Chondrocyte (in vitro differentiated cells): ENCODE data around the gene LOX. TPM values are rescaled to one million over a fixed set of nuclear protein-coding genes. Genes with fewer than 3 reads are reported as not detected.

ENCODE experiments used
- DNase-seq: peaks from one replicate; pipeline ENCODE4 v3.0.0; 2021; ENCODE audit warnings: mixed read lengths, low spot score
- H3K27ac Mint-ChIP-seq: one replicate; pipeline ENCODE4 v1.8.0; 2021; ENCODE audit warnings: mild to moderate bottlenecking, moderate library complexity, mixed read lengths; ENCODE audit not compliant: unreplicated experiment
- H3K27me3 Mint-ChIP-seq: 2 replicates; pipeline ENCODE4 v1.8.0; 2021; ENCODE audit warnings: low read depth, mixed read lengths
- H3K36me3 Mint-ChIP-seq: 2 replicates; pipeline ENCODE4 v1.8.0; 2021; ENCODE audit warnings: low read depth, mixed read lengths
- H3K4me1 Mint-ChIP-seq: 2 replicates; pipeline ENCODE4 v1.8.0; 2021; ENCODE audit warnings: low read depth, mild to moderate bottlenecking, mixed read lengths
- H3K4me3 Mint-ChIP-seq: one replicate; pipeline ENCODE4 v1.8.0; 2021; ENCODE audit warnings: mild to moderate bottlenecking, moderate library complexity, mixed read lengths; ENCODE audit not compliant: unreplicated experiment
- H3K9me3 Mint-ChIP-seq: 2 replicates; pipeline ENCODE4 v1.8.0; 2021; ENCODE audit warnings: low read depth, mixed read lengths
- CTCF ChIP-seq: fragments of 200-600 bp; sonication (generic); IDR thresholded peaks from 2 replicates; pipeline ENCODE4 v1.5.0; 2021; ENCODE audit warnings: antibody characterized with exemption, mild to moderate bottlenecking, moderate library complexity
- long read RNA-seq: library from polyadenylated mRNA; stranded (forward); transcript quantifications from one replicate; pipeline ENCODE4 v2.0.0, GENCODE V29; 2021
- total RNA-seq: library from RNA; stranded (reverse); gene quantifications from 3 replicates; pipeline ENCODE4 v1.2.1, GENCODE V29; 2021

Gene LOX
- 320 to 615 TPM (median 611 TPM) in 3 replicates for total RNA-seq
- long read RNA-seq, full-length matches to known transcripts, result 1,239 of 1,326 reads
- long read RNA-seq, partial matches to known transcripts, result 8 of 1,326 reads
- long read RNA-seq, other reads (novel, unspliced or antisense), result 79 of 1,326 reads

DNA sequence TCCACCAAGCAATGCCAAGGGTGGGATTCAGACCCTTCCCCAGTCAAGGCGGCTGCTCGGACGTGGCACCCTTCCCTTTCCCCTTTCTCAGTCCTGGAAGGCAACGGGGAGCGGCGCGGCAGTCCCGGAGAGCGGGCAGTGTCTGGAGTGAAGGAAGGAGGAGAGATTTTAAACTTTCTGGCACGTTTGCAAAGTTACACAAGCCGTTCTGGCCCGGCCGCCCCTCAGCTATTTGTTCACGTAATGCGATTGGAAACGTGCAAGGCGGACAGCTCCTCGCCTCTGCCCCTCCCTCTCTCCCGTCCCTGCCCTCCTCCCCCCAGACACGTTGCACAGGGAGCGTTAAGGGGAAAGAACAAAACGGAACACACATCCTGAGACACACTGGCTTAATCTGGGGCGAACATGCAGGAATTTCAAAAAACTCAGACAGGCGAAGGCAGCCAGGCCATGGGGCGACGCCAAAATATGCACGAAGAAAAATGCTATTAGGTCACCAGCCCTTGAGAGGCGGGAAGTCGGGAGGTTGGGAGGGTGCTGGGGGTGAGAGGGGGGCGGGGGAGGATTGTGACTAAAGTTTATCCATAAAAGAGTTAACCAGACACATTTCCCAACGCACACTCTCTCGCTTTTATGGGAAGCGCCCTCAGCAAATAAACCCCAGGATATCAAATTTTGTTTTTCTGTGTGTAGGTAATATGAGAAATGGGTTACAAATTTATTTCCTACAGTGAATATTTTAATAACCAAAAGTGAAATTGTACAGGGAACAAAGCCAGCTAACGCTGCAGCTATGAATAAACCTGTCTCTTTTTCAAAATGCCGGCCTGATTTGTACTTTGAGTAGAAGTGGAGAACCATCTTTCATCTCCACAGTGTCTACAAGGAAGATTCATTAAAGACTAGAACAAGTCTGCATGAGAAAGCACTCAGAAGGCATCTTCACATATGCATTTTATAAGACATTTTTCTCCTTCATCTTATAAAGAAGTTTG is at the start of gene LOX:
LOX (minus strand) TSS at position 144 of the 995 bp plus-strand sequence. CDS start 274 bp downstream, outside the sequence.
- TF ChIP-seq CTCF, result no peak
- H3K36me3 Mint-ChIP-seq, result peaks cover 17% of the 10 kb centered on the region
- H3K4me1 Mint-ChIP-seq, result peaks cover 56% of the 10 kb centered on the region
- peak; percentile 95 for DNase-seq
- peak within 1 kb of the TSS; percentile 95 for H3K4me3 Mint-ChIP-seq
- no peaks in the 10 kb centered on the region for H3K27me3 Mint-ChIP-seq
- H3K27ac Mint-ChIP-seq, result peak within 1 kb of the TSS; percentile 95
- H3K9me3 Mint-ChIP-seq, result no peaks in the 10 kb centered on the region

DNA sequence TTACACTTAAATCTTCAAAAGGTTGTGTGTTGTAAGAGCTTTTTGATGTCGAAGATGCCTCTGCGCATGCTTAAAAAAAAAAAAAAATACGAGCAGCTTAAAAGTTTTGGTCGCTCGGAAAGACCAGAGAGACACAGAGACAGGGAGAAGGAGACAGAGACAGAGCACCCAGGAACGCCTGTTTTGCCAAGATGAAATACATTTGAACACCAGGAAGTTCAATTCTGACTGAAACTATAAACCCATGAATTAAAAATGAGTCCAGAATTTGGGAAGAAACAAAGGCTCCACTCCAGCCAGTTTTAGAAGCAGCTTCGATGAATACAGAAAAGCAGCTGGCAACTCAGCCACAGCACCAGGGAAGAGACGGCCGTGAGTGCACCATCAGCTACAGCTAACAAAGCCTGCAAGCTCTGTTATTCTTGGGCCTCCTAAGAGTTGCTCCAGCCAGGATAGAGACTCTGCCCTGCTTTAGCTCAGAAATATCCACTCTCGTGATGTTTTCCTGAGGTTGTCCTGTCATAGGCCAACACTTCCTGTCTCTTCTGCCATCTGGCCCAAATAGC is 48.8 kb upstream of the LOX start:
- Mint-ChIP-seq H3K27me3 (no peaks in the 10 kb centered on the region), H3K9me3 (no peaks in the 10 kb centered on the region), H3K36me3 (no peaks in the 10 kb centered on the region), H3K4me1 (peaks cover 43% of the 10 kb centered on the region), H3K27ac (peak overlapping the region; percentile 78), H3K4me3 (peak overlapping the region; percentile 8)
- DNase-seq, result no peak
- no peak for TF ChIP-seq CTCF

DNA sequence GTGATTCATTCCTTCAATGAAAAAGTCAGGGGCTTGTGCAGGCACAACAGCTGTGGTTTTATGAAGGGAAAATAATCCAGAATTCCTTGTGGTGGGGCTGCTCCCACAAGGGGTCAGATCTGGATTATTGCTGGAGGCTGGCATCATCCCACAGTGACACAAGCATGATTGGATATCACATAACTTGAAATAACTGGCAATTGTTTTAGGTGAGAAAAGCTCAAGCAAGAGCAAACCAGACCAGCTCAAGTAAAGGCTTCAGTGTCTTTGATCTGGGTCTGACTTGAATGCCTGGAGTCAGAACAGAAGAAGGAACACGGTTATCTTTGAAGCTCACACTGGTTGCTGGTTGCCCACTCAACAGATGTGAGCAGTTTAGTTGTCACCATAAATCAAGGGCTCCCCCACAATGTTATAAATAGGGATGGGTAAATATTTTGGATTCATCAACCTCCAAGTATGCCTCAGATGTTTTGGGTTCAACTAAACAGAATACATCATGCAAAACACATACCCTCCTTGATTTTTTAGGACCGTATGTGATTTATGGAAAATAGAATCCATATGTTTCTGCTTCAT is 48.2 kb upstream of the LOX start:
- Mint-ChIP-seq H3K4me3 (no peak overlapping the region), H3K27ac (peak overlapping the region; percentile 78), H3K9me3 (no peaks in the 10 kb centered on the region), H3K27me3 (no peaks in the 10 kb centered on the region), H3K36me3 (no peaks in the 10 kb centered on the region), H3K4me1 (peaks cover 43% of the 10 kb centered on the region)
- no peak for DNase-seq
- TF ChIP-seq CTCF, result peak; percentile 22

DNA sequence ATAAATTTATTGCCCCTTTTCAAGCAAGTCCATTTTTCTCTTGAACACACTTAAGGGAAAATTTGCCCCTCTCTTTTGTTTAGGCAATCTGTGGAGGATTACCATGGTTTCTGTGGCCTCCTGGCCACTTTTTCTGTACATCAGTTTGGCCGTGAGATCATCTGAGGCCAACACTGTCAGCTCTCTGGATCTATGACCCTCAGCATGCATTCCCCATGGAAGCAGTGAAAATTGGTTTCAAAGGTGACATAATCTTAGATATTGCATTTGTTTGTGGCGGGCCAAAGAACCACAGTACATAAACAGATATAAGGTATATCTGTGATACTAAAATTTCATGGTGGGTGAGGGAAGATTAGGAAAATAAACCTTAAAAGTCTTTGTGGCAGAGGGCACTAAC is 46.7 kb upstream of the LOX start:
- H3K4me1 Mint-ChIP-seq, result peaks cover 38% of the 10 kb centered on the region
- H3K27me3 Mint-ChIP-seq, result no peaks in the 10 kb centered on the region
- DNase-seq, result no peak
- no peak for TF ChIP-seq CTCF
- no peak overlapping the region for H3K4me3 Mint-ChIP-seq
- H3K9me3 Mint-ChIP-seq, result no peaks in the 10 kb centered on the region
- no peak overlapping the region for H3K27ac Mint-ChIP-seq
- H3K36me3 Mint-ChIP-seq, result no peaks in the 10 kb centered on the region
